GM18517 (cell line): ENCODE results near the gene INTS6.

Experiments used
- ATAC-seq: cut with Tn5 transposase; IDR thresholded peaks from one replicate; pipeline ENCODE4 v1.9.1; 2021; ENCODE audit warnings: mild to moderate bottlenecking, moderate library complexity; ENCODE audit not compliant: unreplicated experiment

Gene INTS6, protein sequence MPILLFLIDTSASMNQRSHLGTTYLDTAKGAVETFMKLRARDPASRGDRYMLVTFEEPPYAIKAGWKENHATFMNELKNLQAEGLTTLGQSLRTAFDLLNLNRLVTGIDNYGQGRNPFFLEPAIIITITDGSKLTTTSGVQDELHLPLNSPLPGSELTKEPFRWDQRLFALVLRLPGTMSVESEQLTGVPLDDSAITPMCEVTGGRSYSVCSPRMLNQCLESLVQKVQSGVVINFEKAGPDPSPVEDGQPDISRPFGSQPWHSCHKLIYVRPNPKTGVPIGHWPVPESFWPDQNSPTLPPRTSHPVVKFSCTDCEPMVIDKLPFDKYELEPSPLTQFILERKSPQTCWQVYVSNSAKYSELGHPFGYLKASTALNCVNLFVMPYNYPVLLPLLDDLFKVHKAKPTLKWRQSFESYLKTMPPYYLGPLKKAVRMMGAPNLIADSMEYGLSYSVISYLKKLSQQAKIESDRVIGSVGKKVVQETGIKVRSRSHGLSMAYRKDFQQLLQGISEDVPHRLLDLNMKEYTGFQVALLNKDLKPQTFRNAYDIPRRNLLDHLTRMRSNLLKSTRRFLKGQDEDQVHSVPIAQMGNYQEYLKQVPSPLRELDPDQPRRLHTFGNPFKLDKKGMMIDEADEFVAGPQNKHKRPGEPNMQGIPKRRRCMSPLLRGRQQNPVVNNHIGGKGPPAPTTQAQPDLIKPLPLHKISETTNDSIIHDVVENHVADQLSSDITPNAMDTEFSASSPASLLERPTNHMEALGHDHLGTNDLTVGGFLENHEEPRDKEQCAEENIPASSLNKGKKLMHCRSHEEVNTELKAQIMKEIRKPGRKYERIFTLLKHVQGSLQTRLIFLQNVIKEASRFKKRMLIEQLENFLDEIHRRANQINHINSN

GRCh38 chr13:51452361-51453206 lies at the start of gene INTS6:
INTS6 (minus strand) TSS chr13:51453036; CDS start chr13:51452525, 511 bp downstream.
- peak; percentile 73 for ATAC-seq

GRCh38 chr13:51502153-51502651 lies 49.4 kb upstream of the INTS6 start:
- ATAC-seq, result peak; percentile 97

DNA sequence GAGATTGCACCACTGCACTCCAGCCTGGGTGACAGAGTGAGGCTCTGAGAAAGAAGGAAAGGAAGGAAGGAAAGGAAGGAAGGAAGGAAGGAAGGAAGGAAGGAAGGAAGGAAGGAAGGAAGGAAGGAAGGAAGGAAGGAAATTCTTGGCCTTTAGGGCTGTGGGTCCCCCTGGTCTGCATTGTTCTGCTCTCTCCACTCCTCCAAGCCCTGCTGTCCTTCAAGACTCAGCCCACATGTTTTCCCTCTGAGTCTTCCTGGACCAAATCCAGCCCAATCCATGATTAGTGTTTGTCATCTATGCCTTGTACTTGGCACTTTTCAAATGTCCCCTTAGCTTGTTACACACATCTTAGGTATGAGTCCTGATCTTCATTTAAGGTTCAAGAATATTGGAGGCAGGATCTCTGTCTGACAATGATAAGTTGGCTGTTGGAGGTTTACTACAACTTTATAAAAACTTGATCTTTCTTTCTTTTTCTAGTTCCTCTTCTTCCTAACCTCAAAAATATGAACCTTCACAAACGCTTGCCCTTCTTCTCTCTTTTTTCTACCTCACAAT lies 48.8 kb upstream of the INTS6 start:
- ATAC-seq, result peak; percentile 15

DNA sequence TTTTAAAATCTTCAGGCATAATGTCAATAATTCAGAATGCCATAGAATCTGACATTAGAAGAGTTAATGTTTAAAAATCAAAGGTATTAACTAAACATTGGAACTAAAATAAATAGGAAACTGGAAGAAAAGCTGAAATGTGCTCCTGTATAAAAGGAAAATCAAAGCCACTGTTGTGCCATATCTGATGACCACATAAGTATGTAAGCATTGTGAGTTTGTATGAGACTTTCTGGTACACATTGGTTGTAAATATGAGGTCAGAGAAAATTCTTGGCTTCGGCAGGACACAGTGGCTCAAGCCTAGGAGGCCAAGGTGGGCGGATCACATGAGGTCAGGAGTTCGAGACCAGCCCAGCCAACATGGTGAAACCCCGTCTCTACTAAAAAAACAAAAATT lies 48.3 kb upstream of the INTS6 start:
- ATAC-seq, result no peak

DNA sequence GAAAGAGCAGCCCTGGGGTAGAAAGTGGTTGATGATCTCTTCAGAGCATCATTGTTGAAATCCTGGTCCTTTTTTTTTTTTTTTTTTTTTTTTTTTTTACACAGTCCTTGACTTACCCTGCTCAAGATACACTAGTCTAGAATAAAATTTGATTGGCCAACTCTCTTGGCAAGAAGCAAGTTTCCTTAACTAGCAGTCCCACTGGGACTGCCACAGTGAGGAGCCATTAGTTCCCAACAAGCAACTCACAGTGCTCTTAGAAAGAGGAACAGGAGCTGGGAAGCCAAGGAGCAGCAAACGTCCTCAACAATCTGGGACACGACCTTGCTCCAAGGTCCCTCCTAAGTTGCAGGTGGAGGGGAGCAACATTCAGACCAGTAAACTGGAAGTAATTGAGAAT lies 47.9 kb upstream of the INTS6 start:
- ATAC-seq, result no peak

DNA sequence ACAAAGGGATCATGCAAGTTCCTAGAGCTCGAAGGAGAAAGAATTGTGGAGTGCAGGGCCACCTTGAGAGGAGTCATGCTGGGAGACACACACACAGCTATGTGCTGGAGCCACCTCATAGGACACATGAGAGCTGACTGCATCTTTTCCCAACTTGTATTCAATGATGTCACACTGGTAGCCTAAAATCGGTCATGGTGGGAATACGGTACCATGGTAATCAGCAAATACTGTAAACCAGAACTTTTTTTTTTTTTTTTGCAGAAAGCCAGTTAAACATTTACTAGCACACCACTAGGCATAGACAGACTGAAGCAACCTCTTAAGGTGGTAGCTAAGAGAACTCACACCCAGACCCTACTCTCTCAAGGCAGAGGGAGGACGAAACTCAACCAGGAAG lies 47.0 kb upstream of the INTS6 start:
- no peak for ATAC-seq

- no peak for ATAC-seq
Measured at GRCh38 chr13:51495316-51495715, 42.5 kb upstream of the INTS6 start.

- no peak for ATAC-seq
Measured at GRCh38 chr13:51494156-51494555, 41.3 kb upstream of the INTS6 start.

- ATAC-seq, result no peak
Measured at GRCh38 chr13:51488212-51488611, 35.4 kb upstream of the INTS6 start.

DNA sequence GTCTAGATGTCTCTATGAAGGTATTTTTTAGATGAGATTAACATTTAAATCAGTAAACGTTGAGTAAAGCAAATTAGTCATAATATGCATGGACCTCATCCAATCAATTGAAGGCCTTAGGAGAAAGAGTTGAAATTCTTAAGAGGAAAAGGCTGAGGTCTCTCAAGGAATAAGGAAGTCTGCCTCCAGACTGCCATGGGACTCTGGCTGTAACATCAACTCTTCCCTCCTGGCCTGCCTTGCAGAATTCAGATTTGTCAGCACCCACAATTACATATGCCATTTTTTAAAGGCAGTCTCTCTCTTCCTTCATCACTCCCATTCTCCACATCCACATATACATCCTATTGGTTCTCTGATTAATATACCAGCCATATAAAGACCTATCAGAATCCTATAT lies 28.8 kb upstream of the INTS6 start:
- ATAC-seq, result no peak

GRCh38 chr13:51479199-51479523 lies 26.3 kb upstream of the INTS6 start:
- ATAC-seq, result no peak

GRCh38 chr13:51478418-51479198 lies 25.8 kb upstream of the INTS6 start:
- no peak for ATAC-seq

DNA sequence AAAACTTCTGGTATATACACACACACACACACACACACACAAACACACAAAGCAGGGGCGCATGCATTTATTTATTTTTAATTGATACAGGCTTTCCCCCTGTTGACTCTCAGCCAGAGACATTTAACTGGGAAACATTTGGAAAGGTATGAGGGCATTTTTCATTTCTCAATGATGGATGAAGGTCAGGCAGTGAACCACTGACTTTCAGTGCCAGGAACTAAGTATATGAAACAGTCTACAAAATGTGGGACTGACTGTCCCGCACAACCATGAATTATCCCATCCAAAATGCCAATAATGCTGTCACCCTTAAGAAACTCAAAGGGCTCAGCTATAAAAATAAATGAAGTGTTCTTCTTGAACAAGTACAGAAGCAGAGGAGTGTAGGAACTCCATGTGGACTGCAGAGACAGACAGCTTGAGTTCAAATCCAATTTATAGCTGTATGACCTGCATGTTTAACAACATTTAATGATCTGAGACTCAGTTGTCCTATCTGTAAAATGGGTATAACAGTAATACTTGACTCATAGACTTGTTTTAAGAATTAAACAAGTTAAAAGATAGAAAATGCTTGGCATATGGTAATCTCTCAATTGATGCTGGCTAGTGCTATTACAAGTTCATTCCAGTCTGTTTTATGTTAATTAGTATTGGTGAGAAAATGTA lies 25.0 kb upstream of the INTS6 start:
- no peak for ATAC-seq

DNA sequence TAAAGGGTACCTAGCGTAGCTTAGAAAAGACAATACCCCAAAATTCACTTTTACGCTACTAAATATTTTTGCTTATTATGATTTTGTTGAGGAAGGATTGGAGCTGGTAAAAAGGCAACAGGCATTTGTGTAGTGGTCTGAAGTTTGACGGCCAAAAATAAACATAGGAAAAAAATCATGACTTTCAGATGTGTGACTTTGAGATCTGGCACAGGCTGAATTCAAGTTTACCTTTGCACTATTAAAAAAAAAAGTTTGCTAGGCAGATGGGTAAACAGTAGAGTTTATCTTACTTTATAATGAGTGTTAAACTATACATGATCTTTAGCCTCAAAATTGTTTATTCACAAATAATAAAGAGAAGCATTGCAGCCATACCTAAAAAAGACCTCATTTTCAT lies 24.3 kb upstream of the INTS6 start:
- ATAC-seq, result no peak

DNA sequence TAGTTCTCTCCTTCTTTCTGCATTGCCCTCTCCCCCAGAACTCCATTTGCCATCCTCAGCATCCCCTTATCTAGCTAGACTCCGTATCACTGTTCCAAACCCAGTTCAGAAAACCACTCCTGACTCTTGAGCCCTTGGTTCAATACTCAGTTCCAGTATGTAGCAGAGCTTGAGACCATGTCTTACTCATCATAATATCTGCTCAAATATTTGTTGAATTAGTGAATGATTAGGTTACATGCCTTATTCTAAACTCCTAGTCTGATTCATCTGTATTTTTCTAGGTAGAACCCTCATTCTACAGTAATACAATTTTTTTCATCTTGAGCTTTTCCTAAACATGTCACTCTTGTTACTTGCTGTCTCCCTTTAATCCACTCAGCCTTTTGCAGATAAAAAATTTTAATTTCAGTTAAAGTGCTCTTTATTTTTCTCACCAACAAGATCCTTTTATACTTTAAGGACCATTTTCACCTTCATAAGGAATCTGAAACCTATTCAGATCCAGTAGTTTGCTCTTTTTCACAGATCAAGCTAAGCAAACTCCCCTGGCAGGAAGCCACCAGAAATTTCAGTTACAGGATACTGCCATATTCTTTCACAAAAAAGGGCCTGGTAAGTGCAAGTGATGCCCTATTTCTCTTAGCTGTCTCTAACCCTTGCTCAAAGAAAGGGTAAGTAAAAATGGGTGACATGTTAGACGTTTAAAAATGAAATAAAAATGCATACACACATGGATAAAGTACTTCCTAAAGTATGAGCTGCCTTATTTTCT lies 23.1 kb upstream of the INTS6 start:
- no peak for ATAC-seq

GRCh38 chr13:51469790-51470189 lies 17.0 kb upstream of the INTS6 start:
- ATAC-seq, result no peak

DNA sequence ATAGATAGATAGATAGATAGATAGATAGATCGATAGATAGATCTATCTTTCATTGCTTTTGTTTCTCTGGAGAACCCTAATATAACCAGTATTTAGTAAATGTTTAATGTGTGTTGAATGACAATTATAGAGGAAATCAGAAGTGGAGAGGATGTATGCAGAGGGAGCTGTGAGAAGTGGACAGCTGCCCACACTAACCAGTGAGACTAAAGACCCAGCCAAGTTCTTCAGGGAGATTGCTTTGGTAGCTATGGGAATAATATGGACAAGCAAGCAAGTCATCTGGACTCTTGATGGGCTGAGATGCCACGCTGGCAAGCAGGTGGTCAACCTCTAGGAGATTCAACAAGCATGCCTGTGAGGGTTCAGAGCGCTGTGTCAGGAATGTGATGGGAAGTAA lies 14.9 kb upstream of the INTS6 start:
- no peak for ATAC-seq

GRCh38 chr13:51465124-51465523 lies 12.3 kb upstream of the INTS6 start:
- ATAC-seq, result no peak
